SK-N-DZ (cell line): ENCODE measurements around the gene MAD2L2.
A peak's percentile ranks its signal among the peaks of the same experiment; 100 is the strongest.

Experiments
- DNase-seq: peaks from one replicate; pipeline ENCODE4 v3.0.0-alpha.2; 2015; ENCODE audit warnings: low spot score

MAD2L2 gene

DNA sequence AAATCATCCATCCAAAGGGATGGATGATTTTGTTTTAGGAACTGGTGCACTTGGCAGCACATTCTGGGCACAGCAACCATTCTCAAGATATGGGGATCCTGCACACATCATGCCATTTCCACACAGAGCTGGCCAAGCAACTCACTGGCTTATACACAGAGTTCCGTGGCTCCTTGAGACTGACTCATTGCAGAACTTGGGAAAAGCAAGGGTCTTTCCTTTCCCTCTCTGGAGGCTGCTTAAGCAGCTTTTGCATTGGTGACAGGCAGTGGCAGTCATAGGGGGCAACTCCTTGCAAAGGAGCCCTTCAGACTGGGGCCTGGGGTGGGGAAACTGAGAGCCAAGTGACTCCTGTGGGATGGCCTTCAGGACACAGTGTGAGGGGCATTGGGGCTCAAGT, 1.9 kb upstream of the MAD2L2 start:
- DNase-seq = no peak

DNA sequence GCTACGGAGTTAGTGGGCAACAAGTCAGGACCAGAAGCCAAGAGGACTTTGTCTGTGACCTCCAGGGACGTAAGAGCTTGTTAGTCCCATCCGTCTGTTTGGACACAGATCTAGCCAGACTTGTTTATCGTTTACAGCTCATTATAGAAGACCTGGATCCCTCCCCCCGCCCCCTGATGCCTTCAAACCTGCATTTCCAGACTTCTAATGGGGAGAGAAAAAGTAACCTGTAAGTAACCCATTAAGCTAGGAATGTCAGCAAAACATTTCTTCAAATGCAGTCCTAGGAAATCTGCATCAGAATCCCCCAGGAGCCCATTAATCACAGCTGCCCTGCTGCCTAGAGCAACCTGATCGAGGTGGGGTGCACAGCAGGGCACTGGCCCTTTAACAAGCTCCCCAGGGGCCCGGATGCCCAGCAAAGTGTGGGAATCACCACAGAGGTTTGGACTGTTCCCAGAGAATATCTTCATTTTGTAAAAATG, 1.4 kb upstream of the MAD2L2 start:
- DNase-seq = no peak

DNA sequence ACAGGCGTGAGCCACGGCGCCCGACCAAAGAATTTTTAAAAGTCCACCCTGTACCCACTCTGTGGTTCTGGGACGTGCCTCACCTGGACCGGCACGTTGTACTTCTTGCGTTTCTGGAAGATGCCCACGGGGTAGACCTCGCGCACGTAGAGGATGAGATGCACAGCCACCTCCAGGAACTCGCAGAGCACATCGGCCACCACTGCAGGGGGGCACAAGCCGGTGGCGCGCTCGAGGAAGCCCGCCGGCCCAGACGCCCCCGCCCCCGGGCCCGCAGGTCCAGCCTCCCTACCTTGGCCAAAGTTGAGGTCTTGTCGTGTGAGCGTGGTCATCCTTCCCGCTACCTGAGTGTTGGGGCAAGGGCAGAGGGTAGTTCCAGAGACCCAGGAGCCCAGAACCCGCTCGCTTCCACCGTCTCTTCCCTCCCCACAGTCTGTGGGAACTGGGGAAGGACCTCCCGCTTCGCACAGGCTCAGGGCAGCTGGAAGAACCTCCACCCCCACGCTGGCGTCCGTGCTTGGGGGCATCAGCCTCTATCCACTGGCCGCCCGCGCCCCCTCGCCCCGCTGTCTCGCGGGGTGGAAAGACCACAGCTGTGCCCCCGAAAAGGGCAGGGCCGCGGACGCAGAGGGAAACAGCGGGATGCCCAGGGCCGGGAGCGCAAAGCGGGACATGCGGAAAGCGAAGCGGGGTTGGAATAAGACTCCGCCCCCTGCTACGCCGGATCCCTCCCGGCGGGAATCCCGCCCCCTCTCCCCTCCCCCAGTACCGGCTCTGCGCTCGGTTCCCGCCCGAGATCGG, 478 bp downstream of the MAD2L2 start:
- peak; percentile 30 for DNase-seq

DNA sequence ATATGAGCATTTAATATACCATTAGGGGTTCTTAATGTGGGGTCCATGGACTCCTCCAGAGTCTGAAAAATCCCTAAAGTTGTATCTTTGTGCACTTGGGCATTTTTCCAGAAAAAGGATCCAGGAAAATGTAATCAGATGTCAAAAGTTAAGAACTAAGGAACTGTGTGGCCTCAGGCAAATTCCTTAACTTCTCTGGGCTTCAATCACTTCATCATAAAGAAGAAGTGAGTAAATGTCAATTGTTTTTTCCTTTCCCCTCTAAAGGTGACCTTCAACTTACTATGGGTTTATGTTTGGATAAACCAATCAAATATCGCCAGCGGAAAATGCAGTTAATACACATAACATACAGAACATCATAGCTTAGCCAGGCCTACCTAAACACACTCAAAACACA, 2.5 kb downstream of the MAD2L2 start:
- DNase-seq = no peak

DNA sequence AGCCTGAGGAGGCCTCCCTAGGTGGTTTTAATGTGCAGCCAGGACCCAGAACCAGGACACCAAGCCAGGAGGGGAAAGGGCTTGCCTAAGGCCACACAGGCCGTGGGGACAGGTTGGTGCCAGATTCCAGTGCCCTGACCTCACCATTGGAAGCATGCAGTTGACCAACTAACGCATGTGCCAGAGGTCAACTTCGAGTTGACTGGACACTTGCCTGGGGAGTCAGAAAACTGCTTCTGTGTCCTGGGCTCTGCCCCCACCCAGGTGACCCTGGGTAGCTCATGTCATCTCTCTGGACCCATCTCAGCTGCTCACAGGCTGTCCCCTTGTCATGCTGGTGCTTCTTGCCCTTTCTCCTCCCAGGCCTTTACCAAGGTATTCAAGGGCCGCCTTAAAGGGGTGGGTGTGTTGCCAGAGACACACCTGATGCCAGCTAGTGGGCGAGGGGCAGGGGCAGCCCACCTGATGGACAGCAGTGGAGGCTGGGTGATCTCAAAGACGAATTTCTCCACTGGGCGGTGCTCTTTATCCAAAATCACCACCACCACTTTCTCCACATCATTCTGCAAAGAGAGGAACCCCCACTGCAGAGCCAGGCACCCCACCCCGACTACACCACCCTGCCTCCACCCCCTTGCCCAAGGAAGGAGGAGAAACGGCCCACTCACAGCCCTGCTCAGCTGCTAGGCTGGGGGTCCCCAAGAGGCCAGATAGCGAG, 4.4 kb downstream of the MAD2L2 start:
- no peak for DNase-seq

DNA sequence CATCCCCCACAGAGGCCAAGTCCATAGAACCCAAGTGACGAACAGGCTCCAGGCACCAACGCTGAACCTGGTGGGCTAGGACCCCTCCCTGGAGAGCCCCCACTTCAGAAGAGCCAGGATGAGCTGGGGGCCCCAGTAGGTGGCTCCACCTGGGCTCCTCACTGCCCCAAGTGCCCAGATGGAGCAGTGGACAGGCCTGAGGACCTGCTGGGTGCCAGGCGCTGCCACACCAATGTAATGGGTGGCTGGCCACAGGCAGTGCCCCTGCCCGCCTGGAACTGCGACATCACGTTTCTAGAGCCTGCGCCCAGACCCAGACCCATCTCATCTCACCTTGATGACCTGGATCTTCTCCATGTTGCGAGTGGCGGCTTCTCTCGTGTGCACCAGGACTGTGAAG, 5.6 kb downstream of the MAD2L2 start:
- DNase-seq = no peak

DNA sequence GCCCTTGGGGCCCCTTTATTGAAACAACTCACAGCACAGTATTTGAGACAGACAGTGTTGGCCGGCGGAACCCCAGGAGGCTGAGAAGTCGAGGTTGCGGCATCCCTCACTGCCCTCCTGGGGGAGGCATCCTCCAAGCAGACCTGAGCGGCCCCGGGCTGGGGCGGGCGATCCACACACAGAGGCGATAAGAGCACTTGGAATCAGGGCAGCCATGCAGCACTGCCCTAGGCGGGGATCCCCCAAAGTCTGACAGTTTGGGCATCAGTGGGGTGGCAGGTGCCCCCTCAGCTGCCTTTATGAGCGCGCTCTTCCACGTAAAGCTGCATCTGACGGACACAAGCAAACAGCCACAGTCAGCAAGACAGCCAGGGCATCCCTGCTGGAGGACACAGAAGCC, 6.5 kb downstream of the MAD2L2 start:
- no peak for DNase-seq

DNA sequence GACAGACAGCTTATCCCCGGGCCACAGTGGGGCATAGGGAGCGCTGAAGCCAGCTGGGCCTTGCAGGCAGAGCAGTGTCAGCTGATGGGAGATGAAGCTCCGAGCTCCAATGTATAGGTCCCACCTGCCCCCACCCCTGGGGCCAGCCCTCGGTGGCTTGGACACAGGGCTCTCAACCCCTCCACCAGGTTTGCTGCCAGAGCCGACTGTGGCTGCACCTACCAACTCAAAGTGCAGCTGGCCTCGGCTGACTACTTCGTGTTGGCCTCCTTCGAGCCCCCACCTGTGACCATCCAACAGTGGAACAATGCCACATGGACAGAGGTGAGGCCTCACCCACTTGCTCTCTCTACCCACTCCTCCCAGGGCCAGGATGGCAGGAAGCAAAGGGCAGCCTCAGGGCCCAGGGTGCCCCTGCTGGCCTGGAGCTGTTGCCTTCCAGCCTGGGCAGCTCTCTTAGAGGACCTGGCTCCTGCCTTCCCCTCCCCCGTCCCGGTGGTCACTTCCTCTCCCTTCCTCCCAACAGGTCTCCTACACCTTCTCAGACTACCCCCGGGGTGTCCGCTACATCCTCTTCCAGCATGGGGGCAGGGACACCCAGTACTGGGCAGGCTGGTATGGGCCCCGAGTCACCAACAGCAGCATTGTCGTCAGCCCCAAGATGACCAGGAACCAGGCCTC, 7.7 kb downstream of the MAD2L2 start:
- DNase-seq = no peak

DNA sequence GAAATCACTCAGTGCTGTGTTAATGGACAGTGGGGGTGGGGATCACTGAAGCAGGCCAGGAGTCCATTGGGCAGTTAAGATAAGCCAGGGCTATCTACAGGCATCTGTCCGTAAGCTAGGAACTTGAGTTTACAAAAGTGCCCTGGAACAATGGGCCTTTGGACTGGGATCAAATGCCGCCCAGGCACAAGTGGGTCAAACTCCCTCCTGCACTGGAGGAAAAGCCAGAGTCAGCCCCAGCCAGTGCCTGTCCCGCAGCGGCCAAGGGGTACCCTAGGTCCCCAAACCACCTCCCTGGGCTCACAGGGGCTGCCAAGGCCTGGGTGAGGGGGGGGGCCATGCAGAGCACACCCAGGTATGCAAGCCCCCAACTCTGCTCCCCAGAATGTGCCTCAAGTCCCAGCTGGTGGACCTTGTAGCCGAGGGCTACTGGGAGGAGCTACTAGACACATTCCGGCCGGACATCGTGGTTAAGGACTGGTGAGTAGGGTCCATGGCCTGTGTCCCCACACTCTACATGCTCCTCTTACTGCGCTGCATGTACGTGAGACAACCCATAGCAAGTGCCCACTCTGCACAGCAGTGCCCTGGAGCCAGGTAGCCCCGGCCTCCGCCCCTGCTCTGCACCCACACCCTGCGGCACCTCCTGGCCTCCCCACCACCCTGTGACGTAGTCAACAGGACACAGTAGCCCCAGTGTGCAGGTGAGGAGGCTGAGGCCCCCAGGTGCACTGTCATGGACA, 9.2 kb downstream of the MAD2L2 start:
- no peak for DNase-seq

DNA sequence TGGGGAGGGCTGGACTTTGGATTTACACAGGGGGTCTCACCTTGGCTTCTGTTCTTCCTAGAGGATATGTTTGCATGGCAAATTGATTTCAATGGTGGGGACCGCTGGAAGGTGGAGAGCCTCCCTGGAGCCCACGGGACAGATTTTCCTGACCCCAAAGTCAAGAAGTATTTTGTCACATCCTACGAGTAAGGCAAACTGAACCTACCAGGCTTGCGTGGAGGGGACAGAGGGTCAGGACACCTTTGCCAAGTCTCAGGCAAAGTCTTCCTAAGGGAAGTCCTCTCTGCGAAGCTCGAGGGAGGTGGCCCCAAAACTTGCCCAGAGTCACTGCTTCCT, 9.8 kb downstream of the MAD2L2 start:
- no peak for DNase-seq

DNA sequence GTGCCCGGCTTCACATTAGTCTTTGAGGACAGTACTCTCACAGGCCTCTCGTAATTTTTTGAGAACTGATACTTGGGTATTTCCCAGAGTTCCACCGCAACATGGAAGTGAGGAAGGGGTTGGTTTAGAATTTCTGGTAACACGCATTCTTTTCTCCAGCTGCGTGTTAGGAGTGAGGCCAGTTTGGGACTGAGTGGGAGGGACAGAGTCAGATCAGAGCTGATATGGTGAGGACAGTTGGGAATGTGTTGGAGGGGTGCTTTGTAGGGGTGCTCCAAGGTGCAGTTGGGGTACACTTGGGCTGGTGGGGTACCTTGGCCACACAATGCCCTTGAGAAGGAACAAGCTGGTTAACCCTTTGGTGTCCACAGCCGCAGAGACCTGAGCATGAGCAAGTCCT, 10.2 kb downstream of the MAD2L2 start:
- no peak for DNase-seq

DNA sequence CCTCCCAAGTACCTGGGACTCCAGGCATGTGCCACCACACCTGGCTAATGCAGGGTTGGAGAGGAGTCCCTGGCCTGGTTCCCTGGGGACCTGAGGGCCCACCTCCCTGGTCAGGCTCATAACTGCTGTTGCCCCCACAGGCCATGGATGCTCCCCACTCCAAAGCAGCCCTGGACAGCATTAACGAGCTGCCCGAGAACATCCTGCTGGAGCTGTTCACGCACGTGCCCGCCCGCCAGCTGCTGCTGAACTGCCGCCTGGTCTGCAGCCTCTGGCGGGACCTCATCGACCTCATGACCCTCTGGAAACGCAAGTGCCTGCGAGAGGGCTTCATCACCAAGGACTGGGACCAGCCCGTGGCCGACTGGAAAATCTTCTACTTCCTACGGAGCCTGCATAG, 12.4 kb downstream of the MAD2L2 start:
- no peak for DNase-seq

DNA sequence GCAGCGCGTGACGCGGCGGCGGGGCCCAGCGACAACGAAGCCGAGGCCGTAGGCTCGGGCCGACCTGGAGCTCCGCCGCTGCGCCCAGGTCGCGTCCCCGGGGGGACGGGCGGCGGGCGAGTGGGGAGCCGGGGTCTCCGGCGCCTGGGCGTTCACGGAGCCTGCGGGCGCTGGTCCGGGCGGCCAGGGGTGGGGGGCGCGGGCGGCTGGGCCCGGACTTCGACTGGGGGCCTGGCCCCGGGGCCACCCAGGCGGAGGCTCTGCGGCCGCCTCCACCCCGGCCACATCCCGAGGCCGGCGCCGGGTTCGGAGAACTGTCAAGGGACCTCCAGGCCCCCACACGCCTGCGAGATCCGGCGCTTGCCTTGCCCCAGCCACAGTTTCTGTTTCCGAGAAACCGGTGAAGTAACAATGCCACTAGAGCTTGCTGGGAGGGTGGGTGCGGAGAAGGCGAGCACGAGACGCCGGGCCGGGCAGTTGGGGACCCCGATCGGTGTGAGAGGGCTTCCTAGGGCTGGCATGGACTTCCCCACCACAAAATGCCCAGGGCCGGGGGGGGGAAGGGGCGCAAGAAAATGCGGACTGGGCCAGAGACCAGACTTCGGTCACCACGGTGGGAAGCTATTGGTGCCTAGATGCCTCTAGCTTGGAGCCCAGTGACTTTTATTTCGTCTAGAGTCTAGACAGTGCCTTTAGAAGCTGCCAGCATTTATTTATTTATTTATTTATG, 16.4 kb downstream of the MAD2L2 start:
- DNase-seq = no peak

DNA sequence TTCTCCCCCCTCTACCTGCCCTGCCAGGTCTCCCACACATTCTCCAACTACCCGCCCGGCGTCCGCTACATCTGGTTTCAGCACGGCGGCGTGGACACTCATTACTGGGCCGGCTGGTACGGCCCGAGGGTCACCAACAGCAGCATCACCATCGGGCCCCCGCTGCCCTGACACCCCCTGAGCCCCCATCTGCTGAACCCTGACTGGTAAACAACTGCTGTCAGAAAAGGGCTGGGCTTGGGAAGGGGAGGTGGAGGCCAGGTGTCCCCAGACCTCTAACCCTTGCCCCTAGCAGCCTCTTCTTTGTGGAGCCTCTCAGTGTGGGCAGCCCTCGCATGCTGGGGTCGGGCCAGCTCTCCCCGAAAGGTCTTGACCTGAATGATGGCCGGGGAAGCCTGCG, 19.8 kb downstream of the MAD2L2 start:
- no peak for DNase-seq

DNA sequence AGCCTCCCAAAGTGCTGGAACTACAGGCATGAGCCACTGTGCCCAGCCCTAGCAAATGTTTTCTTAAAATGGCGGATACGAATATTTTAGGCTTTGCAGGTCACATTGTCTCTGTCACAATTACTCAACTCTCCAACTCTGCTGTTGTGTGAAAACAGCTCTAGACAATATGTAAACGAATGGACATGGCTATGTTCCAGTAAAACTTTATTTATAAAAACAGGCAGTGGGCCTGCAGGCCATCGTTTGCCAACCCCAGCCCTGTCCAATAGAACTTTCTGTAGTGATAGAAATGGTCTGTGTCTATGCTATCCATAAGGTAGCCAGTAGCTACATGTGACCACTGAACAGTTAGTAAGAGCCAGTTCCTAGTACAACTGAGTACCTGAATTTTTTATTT, 21.2 kb downstream of the MAD2L2 start:
- DNase-seq = no peak

DNA sequence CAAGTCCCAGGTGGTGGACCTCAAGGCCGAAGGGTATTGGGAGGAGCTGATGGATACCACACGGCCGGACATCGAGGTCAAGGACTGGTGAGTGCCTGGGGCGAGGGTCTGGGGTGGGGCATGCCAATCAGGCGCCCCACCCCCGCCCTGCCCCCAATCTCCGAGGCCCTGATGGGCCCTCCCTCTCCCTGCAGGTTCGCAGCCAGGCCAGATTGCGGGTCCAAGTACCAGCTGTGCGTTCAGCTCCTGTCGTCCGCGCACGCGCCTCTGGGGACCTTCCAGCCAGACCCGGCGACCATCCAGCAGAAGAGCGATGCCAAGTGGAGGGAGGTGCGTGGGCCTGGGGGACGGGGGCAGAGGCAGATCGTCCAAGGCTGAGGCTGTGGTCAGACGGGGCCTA, 22.4 kb downstream of the MAD2L2 start:
- no peak for DNase-seq

DNA sequence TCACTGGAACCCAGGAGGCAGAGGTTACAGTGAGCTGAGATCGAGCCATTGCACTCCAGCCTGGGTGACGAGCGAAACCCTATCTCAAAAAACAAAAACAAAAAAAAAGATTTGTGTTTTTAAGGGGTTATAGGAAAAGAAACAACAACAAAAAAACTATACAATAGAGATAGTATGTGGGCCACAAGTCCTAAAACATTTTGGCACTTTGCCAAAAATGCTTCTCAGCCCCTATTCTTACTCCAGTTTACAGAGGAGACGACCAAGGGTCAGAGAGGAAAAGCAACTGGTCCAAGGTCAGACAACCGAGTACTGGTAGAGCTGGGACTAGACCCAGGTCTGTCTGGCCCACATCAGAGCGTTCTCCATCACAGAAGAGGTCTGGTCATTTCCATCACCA, 23.3 kb downstream of the MAD2L2 start:
- DNase-seq = no peak

DNA sequence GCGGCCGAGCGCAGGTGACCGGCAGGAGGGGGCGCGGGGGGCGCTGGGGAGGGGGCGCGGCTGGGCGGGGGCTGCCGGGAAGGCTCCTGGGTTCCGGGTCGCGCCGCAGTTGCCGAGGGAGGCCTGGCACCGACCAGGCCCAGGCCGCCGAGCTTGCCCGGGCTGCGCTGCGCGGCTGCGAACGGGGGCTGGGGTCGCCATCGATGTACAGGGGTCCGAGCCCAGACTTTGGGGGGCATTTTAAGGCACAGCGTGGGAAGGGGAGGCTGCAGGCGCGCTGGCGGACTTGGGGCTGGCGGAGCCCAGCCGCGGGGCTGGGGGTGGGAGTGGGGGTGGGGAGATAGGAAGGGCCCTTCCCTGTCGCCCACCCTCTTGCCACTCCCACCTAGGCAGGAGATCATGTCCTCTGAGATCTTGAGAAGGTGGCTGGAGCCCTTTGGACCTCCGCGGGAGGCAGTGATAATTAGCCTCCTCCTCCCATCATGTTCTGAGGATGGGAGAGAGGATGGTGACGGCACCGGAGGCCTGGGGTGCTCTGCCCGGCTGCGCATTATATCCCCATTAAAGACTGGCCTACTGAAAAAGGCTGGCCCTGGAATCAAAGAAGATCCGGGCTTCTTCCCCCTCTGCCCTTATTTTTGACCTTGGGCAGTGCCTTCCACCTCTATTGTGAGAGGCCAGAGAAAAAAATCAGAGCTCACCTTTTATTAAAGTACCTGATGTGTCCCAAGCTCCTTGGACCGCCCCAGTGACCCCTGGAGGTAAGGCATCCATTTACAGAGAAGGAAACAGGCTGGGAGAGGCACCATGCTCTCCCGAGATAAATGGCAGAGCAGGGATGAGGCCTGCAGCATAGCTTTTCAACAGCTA, 25.8 kb downstream of the MAD2L2 start:
- no peak for DNase-seq

DNA sequence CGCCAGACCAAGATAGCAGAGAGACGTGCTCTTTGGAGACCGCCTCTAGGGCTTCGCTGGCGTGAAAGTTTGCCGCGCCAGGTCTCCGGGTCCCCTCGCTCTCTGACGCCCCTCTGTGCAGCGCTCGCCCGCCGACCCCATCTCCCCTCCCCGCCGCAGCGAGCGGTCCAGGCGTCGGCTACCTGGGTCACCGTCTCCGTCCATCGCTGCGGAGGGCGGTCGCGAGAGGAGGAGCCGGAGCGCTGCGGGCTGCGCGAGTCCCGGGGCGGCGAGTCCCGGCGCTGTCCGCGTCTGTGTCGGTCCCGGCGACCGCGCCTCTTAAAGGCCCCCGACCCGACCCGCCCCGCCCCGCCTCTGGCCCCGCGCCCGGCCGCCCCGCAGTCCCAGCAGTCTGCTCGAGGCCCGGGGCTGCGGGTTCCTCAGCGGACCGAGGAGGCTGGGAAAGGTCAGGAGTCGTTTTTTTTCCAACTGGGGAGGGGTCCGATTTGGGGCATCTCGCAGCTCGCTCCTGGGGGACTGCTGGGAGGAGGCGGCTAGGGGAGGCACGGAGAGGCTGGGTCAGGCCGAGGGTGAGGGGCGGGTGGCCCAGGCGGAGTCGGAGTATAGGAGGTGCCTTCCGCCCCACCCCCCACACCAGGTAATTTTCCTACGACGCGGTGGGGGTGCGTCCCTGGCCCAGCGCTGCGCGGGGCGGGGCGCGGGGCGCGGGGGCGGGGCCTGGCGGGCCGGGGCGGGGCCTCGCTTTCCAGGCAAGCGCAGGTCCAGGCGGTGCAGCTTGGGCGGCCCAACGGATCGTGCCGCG, 26.6 kb downstream of the MAD2L2 start, which contains the start of the genes FBXO2 and FBXO44:
FBXO2 (minus strand) TSS at position 293 of the 802 bp plus-strand sequence; CDS start at position 204, 89 bp downstream.
FBXO44 (plus strand) TSS at position 741 of the 802 bp plus-strand sequence. CDS start 959 bp downstream, outside the sequence.
- DNase-seq = no peak
